HFFc6 (cell line): ENCODE results near the gene PADI1. TPM values are rescaled to one million over a fixed set of nuclear protein-coding genes. Genes with fewer than 3 reads are reported as not detected.

ENCODE experiments used
- DNase-seq: peaks from one replicate; pipeline ENCODE4 v3.0.0-alpha.2; 2018
- H3K27ac Mint-ChIP-seq: 2 replicates; pipeline ENCODE4 v1.8.0; 2020; ENCODE audit warnings: mild to moderate bottlenecking, mixed read lengths
- H3K27me3 Mint-ChIP-seq: 2 replicates; pipeline ENCODE4 v1.8.0; 2021; ENCODE audit warnings: mild to moderate bottlenecking, moderate library complexity, mixed read lengths; ENCODE audit not compliant: insufficient read depth
- H3K36me3 Mint-ChIP-seq: 2 replicates; pipeline ENCODE4 v1.8.0; 2021; ENCODE audit warnings: low read depth, mixed read lengths
- H3K4me1 Mint-ChIP-seq: 2 replicates; pipeline ENCODE4 v1.8.0; 2020; ENCODE audit warnings: low read depth, mixed read lengths
- H3K4me3 Mint-ChIP-seq: 2 replicates; pipeline ENCODE4 v1.8.0; 2020; ENCODE audit warnings: mild to moderate bottlenecking, moderate library complexity, mixed read lengths
- H3K9me3 Mint-ChIP-seq: 2 replicates; pipeline ENCODE4 v1.8.0; 2020; ENCODE audit warnings: mild to moderate bottlenecking, mixed read lengths
- total RNA-seq, 6 experiments: library from RNA; stranded (reverse); fragmentation: NEBNext Ultra II Directional; extraction: Animal tissue kit (Norgen Biotek cat#: 25700); gene quantifications; 2 replicates in 1 of 6; 3 replicates in 5 of 6; pipeline ENCODE4 v1.2.3, GENCODE V29; 2021
- TF ChIP-seq, protein P1 (sequence below): fragments of 200-600 bp; sonication (generic); IDR thresholded peaks from 2 replicates; pipeline ENCODE4 v1.5.0; 2021; ENCODE audit warnings: antibody characterized with exemption, mild to moderate bottlenecking

The PADI1 gene
- total RNA-seq, 6 experiments from 2014 or later: 0.11 to 0.95 (median 0.22) TPM; not detected in 1

DNA sequence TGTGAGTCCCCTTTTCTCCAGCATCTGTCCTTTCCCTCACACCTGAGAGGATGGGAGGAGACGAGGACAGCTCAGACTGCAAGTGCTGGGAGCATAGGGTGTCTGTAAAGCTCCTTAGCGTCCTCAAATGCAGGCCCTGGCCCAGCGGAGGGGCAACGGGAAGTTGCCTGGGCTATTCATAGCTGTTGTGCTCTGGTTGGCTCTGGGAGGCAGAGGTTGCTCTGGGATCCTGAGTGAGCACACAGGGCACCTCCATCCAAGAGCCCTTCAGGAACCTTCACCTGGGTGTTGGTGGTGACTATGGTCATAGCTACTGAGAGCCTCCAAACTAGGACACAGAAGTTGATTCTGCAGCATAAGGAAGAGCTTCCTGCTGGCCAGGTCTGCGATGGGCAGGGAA is 2.6 kb downstream of the PADI1 start:
- TF ChIP-seq, protein P1, sequence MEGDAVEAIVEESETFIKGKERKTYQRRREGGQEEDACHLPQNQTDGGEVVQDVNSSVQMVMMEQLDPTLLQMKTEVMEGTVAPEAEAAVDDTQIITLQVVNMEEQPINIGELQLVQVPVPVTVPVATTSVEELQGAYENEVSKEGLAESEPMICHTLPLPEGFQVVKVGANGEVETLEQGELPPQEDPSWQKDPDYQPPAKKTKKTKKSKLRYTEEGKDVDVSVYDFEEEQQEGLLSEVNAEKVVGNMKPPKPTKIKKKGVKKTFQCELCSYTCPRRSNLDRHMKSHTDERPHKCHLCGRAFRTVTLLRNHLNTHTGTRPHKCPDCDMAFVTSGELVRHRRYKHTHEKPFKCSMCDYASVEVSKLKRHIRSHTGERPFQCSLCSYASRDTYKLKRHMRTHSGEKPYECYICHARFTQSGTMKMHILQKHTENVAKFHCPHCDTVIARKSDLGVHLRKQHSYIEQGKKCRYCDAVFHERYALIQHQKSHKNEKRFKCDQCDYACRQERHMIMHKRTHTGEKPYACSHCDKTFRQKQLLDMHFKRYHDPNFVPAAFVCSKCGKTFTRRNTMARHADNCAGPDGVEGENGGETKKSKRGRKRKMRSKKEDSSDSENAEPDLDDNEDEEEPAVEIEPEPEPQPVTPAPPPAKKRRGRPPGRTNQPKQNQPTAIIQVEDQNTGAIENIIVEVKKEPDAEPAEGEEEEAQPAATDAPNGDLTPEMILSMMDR: no peak
- Mint-ChIP-seq H3K9me3 (no peaks in the 10 kb centered on the region), H3K36me3 (no peaks in the 10 kb centered on the region), H3K27me3 (peaks cover 7% of the 10 kb centered on the region), H3K27ac (peak overlapping the region; percentile 67), H3K4me3 (no peak overlapping the region; the same call in 1 of the 2 replicates), H3K4me1 (peaks cover 33% of the 10 kb centered on the region)
- DNase-seq: no peak

DNA sequence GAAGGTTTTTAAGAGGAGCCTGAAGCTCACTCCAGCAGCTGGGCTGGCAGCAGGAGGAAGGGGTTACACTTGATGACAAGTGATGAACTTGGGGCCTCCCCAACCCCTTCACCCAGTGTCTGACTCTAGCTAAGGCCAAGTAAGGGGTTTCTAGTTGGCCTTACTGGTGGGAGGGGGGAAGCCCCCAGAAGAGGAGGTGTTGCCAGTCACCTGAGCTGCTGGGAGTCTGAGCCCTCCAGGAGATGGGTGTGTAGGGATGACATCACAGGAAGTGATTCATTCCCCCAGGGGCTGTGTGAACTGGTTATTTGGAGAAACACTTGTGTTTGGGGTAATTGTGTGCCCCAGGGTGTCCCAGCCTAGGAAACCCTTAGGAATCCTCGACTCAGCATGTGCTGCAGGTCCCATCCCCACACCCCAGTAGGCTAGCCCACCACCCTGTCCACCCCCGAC is 3.1 kb downstream of the PADI1 start:
- TF ChIP-seq, protein P1: no peak
- H3K36me3 Mint-ChIP-seq: no peaks in the 10 kb centered on the region
- DNase-seq: peak; percentile 76
- peaks cover 4% of the 10 kb centered on the region; the same call in 1 of the 2 replicates for H3K27me3 Mint-ChIP-seq
- H3K4me1 Mint-ChIP-seq: peaks cover 38% of the 10 kb centered on the region
- no peaks in the 10 kb centered on the region for H3K9me3 Mint-ChIP-seq
- peak overlapping the region; percentile 67 for H3K27ac Mint-ChIP-seq
- H3K4me3 Mint-ChIP-seq: no peak overlapping the region; the same call in 1 of the 2 replicates

DNA sequence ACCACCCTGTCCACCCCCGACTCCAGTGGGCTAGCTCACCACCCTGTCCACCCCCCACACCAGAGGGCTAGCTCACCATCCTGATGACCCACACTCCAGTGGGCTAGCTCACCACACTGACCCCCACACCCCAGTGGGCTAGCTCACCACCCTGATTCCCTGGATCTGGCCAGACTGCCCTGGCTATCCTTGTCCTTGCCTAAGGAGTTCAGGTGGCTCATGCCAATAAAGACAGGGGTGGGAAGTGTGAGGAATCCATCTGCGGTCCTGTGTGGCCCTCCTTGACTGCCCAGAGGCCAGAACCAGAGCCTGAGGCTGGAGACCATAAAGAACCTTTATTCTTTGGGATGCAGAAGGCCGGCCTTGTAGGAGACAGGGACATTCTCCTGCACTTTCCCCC is 3.6 kb downstream of the PADI1 start:
- H3K9me3 Mint-ChIP-seq: no peaks in the 10 kb centered on the region
- H3K4me1 Mint-ChIP-seq: peaks cover 43% of the 10 kb centered on the region
- H3K27me3 Mint-ChIP-seq: peaks cover 2% of the 10 kb centered on the region; the same call in 1 of the 2 replicates
- TF ChIP-seq, protein P1: no peak
- H3K27ac Mint-ChIP-seq: peak overlapping the region; percentile 67
- no peak overlapping the region for H3K4me3 Mint-ChIP-seq
- no peaks in the 10 kb centered on the region for H3K36me3 Mint-ChIP-seq
- no peak for DNase-seq

DNA sequence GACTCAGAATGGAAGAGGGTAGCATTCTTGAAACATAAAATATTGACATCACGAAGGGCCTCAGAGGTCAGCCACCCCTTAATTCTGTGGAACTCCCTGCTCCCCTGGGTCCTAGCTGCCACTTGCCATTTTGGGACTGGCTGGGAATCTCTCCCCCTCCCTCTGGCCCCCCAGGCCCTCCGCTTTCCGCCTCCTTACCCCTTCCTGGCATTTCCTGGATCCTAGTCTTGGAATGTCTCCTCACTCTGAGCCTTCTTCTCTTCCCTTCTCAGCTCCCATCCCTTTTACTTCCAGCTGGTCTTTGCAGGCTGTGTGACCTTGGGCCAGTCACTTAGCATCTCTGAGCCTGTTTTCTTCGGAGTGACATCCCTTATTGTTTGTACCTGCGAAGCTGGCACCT is 4.5 kb downstream of the PADI1 start:
- DNase-seq: no peak
- TF ChIP-seq, protein P1: no peak
- H3K4me1 Mint-ChIP-seq: peaks cover 45% of the 10 kb centered on the region
- no peak overlapping the region for H3K4me3 Mint-ChIP-seq
- peaks cover 2% of the 10 kb centered on the region; the same call in 1 of the 2 replicates for H3K27me3 Mint-ChIP-seq
- H3K36me3 Mint-ChIP-seq: no peaks in the 10 kb centered on the region
- H3K9me3 Mint-ChIP-seq: no peaks in the 10 kb centered on the region
- peak overlapping the region; percentile 53; the same call in 1 of the 2 replicates for H3K27ac Mint-ChIP-seq

DNA sequence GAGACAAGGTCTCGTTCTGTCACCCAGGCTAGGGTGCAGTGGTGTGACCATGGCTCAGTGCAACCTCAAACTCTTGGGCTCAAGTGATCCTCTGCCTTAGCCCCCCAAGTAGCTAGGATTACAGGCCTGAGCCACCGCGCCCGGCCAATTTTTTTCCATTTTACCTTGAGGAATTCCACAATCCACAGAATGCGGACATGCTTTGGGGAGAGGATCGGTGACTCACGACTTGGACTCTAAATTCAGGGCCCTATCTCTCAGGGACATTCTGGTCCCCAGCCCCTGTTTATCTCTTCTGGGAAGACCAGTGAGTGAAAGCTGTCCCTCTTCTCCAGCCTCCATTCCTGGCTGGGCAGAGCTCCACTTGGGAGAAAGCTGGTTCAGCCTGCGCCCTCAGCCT is 5.2 kb downstream of the PADI1 start:
- Mint-ChIP-seq H3K4me3 (no peak overlapping the region), H3K36me3 (no peaks in the 10 kb centered on the region), H3K27me3 (peaks cover 2% of the 10 kb centered on the region; the same call in 1 of the 2 replicates), H3K27ac (no peak overlapping the region), H3K4me1 (peaks cover 49% of the 10 kb centered on the region), H3K9me3 (no peaks in the 10 kb centered on the region)
- TF ChIP-seq, protein P1: no peak
- DNase-seq: no peak
